Measurements from ENCODE around the gene XAGE5.

DNA sequence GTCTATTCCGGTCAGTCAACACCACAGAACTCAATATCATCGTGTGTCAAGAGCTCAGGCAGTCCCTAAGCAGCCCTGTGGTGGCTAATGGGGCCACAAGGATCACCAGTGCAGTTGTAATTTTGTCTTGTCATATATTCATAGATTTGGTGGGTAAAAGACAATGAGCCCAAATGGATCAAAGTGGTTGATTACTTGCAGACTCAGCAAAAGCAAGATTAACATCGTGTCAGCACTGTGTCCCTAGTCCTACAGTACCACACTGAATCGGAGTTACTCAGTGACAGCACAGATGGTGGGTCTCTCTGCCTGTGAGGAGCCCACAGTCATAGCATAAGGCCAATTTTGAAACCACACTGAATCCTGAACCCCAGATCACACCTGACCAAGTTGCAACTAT lies 8.7 kb downstream of the XAGE5 start:
- TF ChIP-seq, protein P1, sequence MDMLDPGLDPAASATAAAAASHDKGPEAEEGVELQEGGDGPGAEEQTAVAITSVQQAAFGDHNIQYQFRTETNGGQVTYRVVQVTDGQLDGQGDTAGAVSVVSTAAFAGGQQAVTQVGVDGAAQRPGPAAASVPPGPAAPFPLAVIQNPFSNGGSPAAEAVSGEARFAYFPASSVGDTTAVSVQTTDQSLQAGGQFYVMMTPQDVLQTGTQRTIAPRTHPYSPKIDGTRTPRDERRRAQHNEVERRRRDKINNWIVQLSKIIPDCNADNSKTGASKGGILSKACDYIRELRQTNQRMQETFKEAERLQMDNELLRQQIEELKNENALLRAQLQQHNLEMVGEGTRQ (IDR thresholded peaks at IDR 0.05; ENCODE audit: low read depth, low read length): no peak
- TF ChIP-seq MXI1 (IDR thresholded peaks at IDR 0.05; ENCODE audit: borderline replicate concordance, low read depth, low read length): no peak
- TF ChIP-seq CTCF (conservative IDR thresholded peaks at IDR 0.05; ENCODE audit: low read depth, low read length): no peak
- no peak for TF ChIP-seq SMC3 (IDR thresholded peaks at IDR 0.05; ENCODE audit: low read depth, low read length)
- TF ChIP-seq CHD1 (IDR thresholded peaks at IDR 0.05; ENCODE audit: low read depth, low read length): no peak
- TF ChIP-seq MAZ (IDR thresholded peaks at IDR 0.05; ENCODE audit: borderline replicate concordance, low read depth, low read length): no peak
- no peak for TF ChIP-seq POLR2A (IDR thresholded peaks at IDR 0.05; ENCODE audit: low read depth, low read length)
- no peak for TF ChIP-seq RAD21 (IDR thresholded peaks at IDR 0.05; ENCODE audit: low read length)
- no peak for TF ChIP-seq RCOR1 (IDR thresholded peaks at IDR 0.05; ENCODE audit: insufficient replicate concordance, low read length)
- TF ChIP-seq BHLHE40 (IDR thresholded peaks at IDR 0.05; ENCODE audit: low read depth, low read length): no peak
- no peak for TF ChIP-seq CEBPB (IDR thresholded peaks at IDR 0.05; ENCODE audit: low read depth, low read length)

Measured in IMR-90 (cell line).